Activated T-helper 9 cell treated with anti-CD3 and anti-CD28 coated beads, Interleukin-2, amount 50 U/mL, for 16 hours (primary cell): ENCODE measurements around the gene EMP2.

Experiments
- DNase-seq: peaks from one replicate; pipeline ENCODE4 v3.0.0-alpha.2; 2020; ENCODE audit warnings: low read depth

EMP2 gene

DNA sequence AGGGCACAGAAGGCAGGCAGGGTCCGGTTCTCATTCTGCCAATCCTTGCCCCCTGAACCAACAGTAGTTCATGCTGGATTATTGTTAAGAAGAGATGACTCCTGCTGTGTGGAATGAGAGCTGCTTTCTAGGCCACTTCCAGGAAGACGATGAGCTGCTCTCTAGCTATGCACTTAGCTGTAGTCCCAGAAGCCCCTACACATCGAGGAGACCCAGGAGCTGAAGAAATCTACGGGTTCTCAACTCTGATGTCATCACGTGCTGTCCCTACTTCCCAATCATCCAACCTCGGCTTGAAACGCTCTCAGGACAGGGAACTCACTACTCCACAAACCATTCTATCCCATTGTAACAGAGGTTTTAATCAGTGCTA lies 29.0 kb upstream of the EMP2 start:
- no peak for DNase-seq

DNA sequence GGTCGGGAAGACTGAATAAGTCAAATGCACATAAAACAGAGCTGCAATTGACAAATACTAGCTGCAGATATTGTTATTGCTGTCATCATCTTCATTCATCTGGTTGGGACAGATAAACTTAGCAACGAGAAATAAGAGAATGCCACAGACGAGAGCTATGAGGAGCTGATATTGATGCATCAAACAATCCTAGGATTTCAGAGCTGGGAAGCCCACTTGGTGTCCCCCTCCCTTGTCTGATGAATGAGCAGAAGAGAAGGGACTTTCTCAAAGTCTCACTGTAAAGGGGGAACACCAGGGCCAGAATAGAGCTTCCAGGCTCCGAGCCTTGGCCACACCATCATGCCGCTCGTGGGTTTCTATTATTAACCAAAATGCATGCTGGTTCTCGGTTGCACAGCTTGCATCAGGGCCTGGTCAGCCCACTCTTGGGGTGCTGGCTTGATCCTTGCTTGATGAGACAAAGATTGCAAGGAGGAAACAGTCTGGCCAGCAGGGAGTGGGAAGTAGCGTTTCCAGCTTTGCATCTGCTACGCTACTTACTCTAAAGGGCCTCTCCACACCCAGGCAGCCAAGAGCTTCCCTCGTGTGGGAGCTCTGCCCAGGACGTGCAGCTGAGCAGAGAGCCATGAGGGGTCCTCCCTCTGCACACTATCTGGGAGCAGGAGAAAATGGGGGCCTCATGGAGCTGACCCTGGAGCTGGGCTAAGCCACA lies 28.4 kb upstream of the EMP2 start:
- DNase-seq, result no peak

DNA sequence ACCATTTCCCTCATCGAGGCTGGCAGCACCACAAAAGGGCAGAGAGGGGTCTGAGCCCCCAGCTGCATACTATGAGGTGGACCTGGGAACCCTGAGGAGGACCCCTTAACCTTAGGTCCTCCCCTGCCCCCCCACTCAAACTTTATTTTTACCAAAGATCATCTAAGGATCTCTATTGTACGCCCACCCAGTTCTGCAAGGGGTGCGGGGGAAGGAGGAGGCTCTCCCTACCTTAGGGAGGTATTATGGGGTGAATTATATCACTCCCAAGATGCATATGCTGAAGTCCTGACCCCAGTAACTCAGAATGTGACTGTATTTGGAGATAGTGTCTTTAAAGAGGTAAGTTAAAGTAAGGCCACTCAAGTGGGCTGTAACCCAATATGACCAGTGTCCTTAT lies 26.8 kb upstream of the EMP2 start:
- DNase-seq, result no peak

DNA sequence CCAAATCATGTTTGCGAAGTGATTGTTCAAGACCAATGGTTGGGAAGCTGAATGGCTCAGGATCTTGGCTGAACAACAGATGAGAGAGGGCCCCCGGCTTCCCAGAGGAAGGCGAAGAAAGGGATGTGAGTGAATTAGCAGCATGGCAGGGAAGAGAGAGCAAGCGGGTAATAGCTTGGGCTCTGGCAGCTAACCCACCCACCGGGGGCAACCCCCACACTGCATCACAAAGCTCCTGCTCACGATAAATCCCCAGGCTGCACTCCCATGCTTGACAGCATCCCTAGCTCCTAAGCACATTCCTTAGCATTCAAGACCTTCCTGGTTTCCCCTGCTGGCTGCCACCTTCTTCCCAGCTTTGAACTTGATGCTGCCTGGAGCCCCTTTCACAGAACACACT lies 26.2 kb upstream of the EMP2 start:
- no peak for DNase-seq

DNA sequence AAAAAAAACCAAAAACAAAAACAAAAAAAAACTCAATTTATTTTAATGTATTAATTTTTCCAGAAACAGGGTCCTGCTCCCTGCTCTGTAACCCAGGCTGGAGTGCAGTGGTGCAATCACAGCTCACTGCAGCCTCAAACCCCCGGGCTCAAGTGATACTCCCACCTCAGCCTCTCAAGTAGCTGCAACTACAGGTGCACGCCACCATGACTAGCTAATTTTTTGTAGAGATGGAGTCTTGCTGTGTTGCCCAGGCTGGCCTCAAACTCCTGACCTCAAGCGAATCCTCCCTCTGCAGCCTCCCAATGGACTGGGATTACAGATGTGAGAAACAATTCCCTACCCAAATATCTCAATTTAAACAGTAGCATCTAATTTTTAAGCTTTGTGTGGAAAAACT lies 25.2 kb upstream of the EMP2 start:
- DNase-seq, result no peak

DNA sequence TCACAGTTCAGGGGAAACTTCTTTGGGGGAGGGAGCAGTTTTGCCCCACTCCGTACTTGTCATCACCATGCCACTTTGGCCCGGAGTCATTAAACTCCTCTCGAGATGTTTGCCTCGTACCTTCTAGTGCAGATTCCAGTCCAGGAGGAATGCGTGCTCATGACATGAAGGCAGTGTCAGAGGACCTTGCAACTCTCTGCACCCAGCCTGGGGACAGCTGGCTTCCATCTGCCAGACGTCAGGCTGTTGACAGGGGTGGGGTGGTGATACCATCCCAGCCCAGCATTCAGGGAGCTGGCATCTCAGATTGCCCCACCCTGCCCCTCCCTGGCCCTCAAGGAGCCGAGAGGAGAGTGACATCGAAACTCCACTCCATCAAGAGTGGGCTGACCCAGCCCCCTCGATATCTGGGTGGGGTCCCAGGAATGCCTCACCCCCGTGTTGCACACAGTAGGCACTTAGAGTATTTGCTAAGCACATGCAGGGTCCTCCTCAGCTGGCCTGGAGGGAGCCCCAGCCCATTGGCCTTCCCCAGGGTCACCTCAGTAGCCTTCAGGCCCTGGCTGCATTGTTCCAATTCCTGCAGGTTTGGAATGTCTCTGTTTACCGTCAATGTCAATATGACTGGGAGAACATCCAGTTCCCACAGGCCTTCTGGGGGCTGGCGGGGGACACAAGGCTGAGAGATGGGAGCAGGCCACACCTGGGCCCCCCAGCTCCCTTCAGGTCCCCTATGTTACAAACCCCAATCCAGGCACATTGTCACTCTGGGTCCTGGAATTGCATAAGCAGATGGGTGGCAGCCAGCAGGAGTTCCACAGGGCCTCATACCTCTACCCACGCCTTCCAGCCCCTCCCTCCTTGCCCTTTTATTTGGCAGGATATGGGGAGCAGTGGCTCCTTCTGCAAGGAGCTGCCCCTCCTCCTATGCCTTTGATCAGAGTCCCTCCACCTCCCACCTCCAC lies 21.3 kb upstream of the EMP2 start:
- DNase-seq, result no peak

DNA sequence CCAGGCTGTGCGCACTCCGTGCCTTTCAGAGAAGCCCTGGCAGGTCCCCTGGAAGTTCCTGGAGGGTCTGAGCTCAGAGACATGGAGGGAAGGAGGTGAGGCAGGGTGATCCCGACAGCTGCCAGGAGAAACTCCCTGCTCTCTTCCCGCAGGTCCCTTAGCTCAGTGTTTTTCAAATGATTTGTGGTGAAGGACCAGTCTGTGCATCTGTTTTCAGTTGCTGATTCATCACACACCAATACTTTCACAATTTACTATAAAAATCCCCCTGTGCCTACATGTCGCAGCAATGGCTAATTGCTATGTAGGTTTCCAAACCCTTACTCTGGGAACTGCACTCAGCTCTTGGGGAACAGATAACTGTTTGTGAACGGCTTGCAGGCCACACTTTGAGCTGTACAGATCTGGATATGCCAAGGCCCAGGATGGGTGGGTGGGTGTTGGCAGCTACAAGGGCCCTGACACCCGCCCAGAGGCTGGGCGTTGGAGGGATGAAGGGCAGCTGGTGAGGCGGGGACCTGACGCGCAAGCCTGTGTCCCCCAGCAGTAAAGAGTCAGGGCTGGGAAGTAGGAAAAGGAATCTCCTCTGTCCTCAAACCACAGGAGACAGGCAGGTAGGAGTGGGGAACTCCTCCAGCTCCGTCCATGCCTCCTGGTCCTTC lies 20.5 kb upstream of the EMP2 start:
- no peak for DNase-seq

DNA sequence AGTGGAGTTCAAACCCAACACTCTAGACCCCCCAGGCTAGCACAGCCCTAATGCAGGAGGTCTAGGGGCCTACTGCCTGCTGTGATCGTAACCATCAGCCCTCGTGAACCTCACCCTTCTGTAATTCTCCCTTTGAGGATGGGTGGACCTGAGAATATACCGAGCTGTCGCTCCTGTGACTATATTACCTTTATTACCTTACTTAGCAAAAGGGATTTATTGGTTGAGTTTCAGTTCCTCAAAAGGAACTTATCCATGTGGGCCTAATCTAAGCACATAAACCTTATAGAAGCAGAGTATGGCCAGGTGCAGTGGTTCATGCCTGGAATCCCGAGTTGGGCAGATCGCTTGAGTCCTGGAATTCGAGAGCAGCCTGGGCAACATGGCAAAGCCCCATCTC lies 19.2 kb upstream of the EMP2 start:
- no peak for DNase-seq

DNA sequence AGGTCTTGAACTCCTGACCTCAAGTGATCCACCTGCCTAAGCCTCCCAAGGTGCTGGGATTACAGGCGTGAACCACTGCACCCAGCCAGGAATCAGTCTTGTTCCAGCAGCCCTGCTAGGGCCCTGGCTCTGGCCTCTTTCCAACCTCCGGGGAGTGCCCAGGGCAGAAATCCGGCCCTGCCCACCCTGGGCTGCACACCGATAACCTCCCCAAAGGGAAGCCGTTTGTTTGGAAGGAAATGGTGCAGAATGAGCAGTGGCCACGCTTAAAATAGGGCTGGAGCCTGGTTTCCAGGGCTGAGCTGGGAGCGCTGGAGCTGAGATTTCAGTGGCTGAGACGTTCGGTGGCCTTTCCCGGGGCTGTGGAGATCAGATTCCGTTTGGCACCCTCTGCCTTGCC lies 17.8 kb upstream of the EMP2 start:
- DNase-seq, result no peak

DNA sequence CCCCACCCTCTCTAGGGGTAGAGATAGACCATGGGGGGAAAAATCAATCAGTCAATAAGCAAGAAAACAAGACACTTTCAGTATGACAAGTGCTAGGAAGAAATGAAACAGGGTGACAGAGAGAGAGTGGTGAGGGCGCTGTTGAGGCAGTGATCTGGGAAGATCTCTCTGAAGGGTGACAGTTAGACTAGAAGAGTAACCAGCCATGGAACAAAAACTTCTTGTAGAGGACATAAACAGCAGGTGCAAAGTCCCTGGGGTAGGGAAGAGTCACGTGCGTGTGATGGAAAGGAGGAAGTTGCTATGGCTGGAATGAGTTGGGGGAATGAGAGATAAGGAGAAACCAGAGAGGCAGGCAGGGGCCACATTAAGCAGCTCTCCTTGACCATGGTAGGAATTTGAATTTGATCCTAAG lies 16.8 kb upstream of the EMP2 start:
- DNase-seq, result no peak

DNA sequence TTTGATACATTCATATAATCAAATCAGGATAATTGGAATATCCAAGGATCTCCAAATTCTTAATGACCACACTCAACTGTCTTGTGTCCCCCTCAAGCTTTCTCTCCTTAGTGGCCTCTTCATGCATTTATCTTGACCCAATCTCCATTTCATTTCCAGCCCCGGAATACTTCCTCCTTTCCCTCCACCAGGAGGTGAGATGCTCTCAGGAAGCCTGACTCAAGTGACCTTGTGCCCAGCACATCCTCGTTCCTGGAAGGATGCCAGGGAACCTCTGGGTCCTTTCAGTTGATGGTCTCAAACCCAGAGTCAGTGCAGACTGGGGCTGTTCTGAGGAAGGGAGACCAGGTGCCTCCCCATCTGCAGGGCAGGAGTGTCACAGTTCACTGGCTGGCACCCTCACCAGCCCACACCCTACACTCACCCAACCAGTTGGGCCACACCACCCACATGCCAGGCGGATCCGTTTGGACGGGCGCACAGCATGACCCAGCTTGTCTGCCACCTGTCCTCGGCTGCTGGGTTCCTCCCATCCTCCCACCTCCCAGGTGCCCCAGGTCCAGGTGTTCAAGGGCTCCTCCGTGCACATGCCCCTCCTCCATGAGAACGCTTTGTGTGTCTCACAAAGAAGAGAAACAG lies 14.0 kb upstream of the EMP2 start:
- no peak for DNase-seq

DNA sequence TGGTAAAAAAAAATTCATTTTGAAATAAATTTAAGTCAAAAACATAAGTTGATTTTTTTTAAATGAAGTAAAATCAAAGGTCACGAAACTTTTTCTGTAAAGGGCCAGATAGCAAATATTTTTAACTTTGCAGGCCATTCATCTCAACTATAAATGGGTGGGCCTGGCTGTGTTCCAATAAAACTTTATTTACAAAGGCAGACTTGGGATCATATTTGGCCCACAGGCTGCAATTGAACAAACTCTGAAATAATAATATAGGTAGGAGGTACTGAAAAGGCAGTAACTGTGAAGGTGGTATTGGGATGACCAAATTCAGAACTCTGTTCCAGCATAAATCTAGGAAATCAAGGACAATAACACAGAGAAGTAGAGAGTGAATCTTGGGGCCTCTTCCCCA lies 12.2 kb upstream of the EMP2 start:
- no peak for DNase-seq

DNA sequence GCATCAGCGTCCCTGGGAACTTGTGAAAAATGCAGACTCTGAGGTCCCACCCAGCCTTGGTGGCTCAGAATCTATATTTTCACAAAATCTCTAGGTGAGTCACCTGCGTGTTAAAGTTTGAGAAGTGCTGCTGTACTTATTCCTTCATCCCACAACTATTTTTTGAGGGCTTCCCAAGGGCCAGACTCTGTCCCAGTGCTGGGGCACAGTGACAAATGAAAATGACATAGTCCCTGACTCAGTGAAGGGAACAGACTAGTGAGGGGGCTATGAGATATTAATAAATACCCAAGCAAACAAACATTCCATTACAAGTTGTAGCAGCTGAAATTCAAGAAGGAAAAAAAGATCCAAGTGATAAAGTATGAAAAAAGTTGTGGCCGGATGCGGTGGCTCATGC lies 9.9 kb upstream of the EMP2 start:
- no peak for DNase-seq

DNA sequence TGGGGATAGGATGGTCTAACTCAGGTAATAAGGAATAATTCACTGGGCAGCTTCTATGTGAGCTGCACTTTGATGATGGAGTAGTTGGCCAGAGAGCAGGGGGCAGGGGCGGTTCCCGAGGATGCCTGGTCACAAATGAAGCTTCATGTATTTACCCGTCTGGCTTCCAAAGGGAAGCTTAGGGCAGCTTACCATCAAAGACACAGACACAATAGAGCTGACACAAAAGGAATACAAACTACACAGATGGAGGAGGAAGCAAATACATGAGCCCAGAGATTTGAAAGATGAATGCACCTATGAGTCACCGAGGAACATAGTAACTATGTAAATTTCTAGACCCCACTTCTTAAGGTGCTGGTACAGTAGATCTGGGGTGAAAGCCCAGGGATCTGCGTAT lies 8.7 kb upstream of the EMP2 start:
- no peak for DNase-seq

DNA sequence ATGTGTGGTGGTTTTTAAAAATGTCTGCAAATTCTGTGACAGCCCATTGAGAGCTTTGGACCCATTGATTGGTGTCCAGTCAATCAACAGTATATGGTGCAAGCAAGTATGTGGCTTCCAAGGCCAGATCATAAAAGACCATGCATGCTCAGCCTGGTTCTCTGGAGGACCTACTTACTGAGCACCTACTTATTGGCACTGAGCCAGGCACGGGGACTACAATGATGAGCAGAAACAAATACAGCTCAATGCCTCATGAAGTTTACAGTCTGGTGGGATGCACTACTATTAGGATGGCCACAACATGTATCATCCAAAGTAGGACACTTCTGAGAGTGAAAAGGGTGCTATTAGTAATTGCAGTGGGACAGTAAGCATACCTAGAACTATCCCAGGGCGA lies 7.2 kb upstream of the EMP2 start:
- no peak for DNase-seq

DNA sequence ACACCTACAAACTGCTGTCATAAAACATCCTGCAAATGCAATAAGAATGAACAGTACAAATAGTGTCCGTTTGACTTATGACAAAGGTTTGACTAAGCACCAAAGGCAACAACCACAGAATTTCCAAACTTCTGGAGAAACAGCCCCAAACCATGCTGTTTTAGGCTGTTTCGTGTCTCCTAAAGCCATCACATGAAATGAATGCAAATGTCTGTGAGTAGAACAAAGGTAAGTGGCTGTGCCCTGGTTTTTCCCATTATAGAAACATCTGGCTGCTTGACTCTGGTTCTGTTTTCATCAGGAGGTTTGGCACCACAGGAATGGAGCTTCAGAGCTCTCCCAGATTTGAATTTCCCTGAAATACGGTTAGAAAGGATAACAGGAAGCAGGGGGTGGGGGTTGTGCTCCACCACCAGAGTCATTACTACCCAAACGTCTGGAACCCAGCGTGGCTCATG lies 4.6 kb upstream of the EMP2 start:
- DNase-seq, result no peak

DNA sequence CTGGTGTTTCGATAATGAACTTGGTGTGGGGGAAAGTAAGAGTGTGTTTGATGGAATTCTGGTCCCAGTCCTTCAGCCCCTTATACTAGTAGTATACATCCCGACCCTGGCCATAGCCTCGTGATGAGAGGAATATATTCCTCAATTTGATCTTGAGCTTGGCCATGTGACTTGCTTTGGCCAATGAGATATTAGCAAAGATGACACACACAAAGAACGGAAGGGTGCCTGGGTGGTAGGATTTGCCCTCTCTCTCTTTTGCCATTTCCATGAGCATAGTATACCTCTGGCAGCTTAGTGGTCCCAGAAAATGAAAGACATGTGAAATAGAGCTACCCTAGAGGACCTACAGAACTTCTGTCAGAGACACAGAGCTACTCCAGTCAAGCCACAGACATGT lies 2.9 kb upstream of the EMP2 start:
- DNase-seq, result no peak

DNA sequence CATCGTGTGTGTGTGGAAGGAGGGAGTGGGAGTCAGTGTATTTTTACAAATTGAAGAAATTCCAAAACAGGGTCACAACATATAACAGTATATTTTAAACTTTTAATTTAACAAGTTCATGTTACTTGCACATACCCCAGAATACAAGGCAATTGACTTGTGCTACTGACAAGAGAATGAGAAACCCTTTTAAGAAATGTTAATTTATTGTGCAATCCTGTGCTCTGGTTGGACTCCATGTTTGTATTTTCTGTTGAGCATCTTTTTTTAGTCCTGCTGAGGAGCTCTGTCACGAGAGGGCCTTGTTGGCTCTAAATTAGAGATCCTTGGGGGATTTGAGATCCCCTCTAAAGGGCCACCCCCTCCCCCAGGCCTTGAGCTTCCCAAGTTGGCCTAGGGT lies 1.1 kb upstream of the EMP2 start:
- DNase-seq, result no peak

DNA sequence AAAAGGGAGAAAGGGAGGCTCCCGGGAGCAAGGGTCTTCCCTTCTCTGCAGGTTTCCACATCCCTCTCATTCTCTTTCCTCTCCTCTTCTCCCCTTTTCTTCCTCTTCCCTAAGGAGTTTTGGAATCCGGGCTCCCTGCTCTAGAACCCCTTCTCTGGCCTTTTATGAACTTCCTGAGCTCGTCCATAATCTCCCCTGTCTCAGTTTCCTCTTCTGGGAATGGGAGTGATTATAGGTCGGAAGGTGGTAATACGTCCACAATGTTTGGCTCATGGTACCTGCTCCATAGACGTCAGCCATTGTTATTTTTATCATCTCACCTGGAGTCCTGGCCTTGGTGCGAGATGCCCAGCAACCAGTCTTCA lies 467 bp upstream of the EMP2 start:
- no peak for DNase-seq

DNA sequence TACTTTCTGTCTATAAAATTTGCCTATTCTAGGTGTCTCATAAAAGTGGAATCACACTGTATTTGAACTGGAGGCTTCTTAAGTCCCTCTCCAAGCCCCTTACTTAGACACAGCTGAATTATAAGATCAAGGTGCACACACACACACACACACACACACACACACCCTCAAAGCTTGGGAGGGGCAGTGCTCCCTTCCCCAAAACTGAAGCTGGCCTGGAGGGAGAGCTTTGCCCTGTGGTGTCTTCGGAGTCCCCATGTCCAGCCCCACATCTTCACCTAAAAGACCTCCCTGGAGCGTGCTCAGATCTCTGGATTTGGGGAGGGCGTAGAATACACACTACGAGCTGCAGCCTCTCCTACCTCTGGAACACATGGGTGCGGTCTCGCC lies 828 bp downstream of the EMP2 start:
- DNase-seq, result no peak

DNA sequence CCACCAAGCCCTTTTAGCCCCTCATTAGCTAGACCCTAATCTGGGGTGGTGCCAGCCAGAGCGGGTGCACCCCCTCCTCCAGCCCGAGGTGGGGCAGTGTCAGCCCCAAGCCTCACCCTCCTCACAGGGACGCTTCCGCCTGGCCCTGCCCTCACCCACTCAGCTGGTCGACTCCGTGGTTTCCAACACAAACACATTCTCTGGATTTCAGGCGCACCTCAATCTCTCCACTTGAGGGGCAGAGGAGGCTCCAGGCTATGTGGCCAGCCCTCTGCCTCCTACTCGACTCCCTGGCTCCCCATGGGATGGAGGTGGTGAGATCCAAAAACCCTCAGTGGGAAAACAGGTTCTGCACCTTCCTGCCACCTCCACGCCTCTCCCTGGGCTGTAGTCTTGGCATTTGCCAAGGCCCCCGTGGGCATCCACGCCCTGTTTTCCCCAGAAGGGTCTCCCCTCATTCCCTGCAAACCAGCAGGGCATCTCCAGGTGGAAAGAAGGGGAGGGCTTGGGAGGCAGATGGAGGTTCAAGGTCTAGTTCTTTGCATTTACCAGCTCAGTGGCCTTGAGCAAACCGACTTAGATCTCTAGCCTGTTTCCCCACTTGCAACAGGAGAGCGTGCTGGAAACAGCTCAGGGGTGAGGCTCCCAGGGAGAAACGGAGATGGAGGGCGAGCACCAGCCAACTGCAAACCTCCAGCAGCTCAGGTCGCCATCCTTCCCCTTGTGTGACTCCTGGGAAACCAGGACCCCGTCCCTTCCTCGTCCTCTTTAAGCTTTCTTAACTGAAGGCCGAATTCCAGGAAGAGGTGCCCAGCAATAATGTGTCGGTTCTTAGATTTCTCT lies 1.7 kb downstream of the EMP2 start:
- no peak for DNase-seq
